ENCODE measurements around the gene KCNK16. TPM values are rescaled to one million over a fixed set of nuclear protein-coding genes. Genes with fewer than 3 reads are reported as not detected.

Gene KCNK16
- total and polyA plus RNA-seq, 10 of the 15 experiments (the other 5 are each of a cell fraction or from before 2014, with no cell fraction given) = not detected

GRCh38 chr6:39350723-39351505 lies 28.4 kb upstream of the KCNK16 start (continued):
- no peak for TF ChIP-seq ZNF687 (IDR thresholded peaks at IDR 0.05)

- ChIA-PET RAD21 (ENCODE audit: unreplicated experiment) (no interaction called here), POLR2A (no interaction called here), CTCF (interaction anchor here (0.6 to 3.7 kb wide), 5 partner anchors 10 to 1679 kb away, joined by 3 to 14 read pairs (median 3); no protein-coding TSS in a partner anchor), SMC1A (ENCODE audit: uncharacterized antibody, unreplicated experiment) (interaction anchor here (2.3 kb wide), 1 partner anchor 10 kb away, joined by 7 read pairs; no protein-coding TSS in a partner anchor)
- ATAC-seq (no peak), FAIRE-seq (no peak), DNase-seq (ENCODE audit: low read depth, low spot score) (no peak)
- Histone ChIP-seq H3K27me3 (replicated peaks in 1 of 2; ENCODE audit: control insufficient read depth in 2 of 2, insufficient read depth in 2 of 2, low read length in 1 of 2) (no peaks in the 10 kb centered on the region), H2AFZ (ENCODE audit: control insufficient read depth, low read depth, low read length) (no peak overlapping the region), H3K27ac (ENCODE audit: control insufficient read depth, insufficient read depth) (no peak overlapping the region), H3K4me2 (ENCODE audit: control insufficient read depth, insufficient read depth) (no peak overlapping the region), H4K20me1 (ENCODE audit: control insufficient read depth, insufficient read depth) (no peaks in the 10 kb centered on the region), H3K79me2 (ENCODE audit: control insufficient read depth, insufficient read depth, low read length) (no peaks in the 10 kb centered on the region), H3K36me3 (ENCODE audit: control insufficient read depth in 2 of 2, insufficient read depth in 2 of 2, low read length in 1 of 2) (no peaks in the 10 kb centered on the region), H3K4me1 (ENCODE audit: control insufficient read depth, insufficient read depth, low read length) (no peaks in the 10 kb centered on the region), H3K9ac (ENCODE audit: control insufficient read depth, insufficient read depth, low read length) (no peak overlapping the region), H3K4me3 (no peak overlapping the region), H3K9me3 (replicated peaks; ENCODE audit: control insufficient read depth, insufficient read depth, low read length) (no peaks in the 10 kb centered on the region; the same call in 2 of the 3 replicates)
- intact Hi-C loops (cut with micrococcal nuclease; ENCODE audit: unreplicated experiment) (loop anchor here (5.0 to 10.0 kb wide), 3 partner anchors 544 to 1499 kb away; no protein-coding TSS in a partner anchor), in situ Hi-C loops (cut with MboI) (no loop called here)
- 52% methylated on average over 15 of the region's 15 CpGs for WGBS (ENCODE audit: insufficient coverage, insufficient replicate concordance, low lambda C conversion rate, missing lambda C conversion rate)
- BruUV-seq (replicated peaks) = no TSS peak
- TF ChIP-seq SREBF1 (IDR thresholded peaks at IDR 0.05; ENCODE audit: low read length) (no peak), NKRF (conservative IDR thresholded peaks at IDR 0.05) (no peak), MEF2A (IDR thresholded peaks at IDR 0.05; ENCODE audit: insufficient read depth, low read depth, low read length) (no peak), JUND (IDR thresholded peaks at IDR 0.05; ENCODE audit: low read depth, low read length) (no peak), MAX (IDR thresholded peaks at IDR 0.05; ENCODE audit: low read depth, low read length) (no peak), MEF2B (IDR thresholded peaks at IDR 0.05; ENCODE audit: partially characterized antibody, poor library complexity, severe bottlenecking) (no peak), HDAC6 (IDR thresholded peaks at IDR 0.05; ENCODE audit: unreplicated experiment) (no peak), E2F4 (IDR thresholded peaks at IDR 0.05; ENCODE audit: low read depth, low read length) (no peak)
These were observed 26.2 kb upstream of the KCNK16 start for GRCh38 chr6:39348740-39349139.

All from GM12878 (cell line).